Stimulated activated CD4-positive, alpha-beta T cell treated with anti-CD3 and anti-CD28 coated beads, Interleukin-4, amount 100 ng/mL, for 4 hours (primary cell): ENCODE measurements around the gene CCNT2.
"Not testable (repeated sequence)": the region's sequence is repeated elsewhere in the genome, so short reads cannot be mapped to it uniquely, and the experiment has no call there.

Experiments used
- DNase-seq, 2 experiments: peaks; one replicate each; pipeline ENCODE4 v3.0.0-alpha.2; 2020

CCNT2 gene

DNA sequence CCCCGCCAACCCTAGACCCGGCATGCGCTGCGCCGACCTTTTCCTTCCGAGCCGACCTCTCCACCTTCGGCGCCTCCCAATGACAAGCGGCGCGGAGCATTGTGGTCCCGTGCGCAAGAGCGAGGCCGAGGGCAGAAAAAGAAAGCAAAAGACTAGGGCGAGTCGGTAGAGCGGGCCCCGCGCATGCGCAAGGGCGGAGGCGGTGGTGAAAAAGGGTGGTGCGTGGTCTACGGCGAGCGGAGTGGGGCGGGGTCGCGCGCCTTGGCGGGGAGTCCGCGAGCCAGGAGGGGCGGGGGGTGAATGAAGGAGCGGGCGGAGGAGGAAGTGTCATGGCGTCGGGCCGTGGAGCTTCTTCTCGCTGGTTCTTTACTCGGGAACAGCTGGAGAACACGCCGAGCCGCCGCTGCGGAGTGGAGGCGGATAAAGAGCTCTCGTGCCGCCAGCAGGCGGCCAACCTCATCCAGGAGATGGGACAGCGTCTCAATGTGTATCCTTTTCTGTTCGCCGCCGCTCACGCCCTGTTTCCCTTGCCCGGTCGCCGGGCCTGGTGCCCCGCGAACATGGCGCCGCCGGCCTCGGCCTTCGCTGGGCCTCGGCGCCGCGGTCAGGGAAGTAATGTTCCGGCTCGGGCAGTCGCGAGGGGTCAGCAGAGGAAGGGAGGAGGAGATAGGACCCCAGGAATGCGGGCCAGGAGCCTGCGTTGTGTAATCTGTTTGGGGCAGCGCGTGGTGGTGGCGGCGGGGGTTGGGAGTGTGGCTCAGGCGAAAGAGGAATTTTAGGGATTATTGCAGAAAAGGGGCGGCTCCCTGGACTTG lies at the start of gene CCNT2:
Gene CCNT2, plus strand, starts transcription at position 297 of the 815 bp plus-strand sequence. Its CDS starts 33 bp downstream, at position 330.
- peak; percentile 99 to 100 for DNase-seq

- no peak for DNase-seq
These were observed 48.5 kb upstream of the CCNT2 start for GRCh38 chr2:134869946-134870736.

DNA sequence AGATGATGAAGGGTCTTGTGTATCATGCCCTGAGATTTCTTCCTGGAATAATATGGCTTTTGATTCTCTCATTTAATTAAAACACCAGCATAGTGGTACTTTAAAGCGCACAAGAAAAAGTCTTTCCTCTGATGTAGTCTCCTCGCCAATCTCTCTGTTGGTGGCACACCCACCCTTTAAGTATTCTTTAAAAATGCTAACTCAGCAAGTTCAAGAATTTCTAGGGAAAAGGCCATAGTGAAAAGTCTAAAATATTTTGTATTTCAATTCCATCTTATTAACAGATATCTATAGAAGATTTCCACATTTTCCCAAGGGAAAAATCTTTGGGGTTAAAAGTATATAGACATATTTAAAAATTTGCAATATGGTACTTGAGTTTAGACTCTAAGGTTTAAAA lies 45.5 kb upstream of the CCNT2 start:
- no peak for DNase-seq

DNA sequence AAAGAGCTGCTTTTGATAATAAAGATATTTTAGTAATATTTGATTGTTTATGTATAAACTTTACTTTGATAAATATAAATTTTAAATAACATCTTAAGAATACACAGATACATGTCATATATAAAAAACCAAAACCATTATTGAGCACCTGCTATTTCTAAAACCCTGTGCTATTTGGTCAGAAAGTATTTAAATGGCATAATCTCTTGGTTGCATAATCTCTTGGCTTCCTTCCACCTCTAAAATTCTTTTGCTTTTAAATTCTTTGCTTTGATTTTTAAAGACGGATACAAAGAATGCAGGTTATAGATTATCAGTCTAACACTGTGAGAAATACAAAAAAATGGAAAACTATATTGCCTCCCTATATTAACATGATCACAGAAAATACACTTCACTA lies 43.3 kb upstream of the CCNT2 start:
- DNase-seq: no peak

- no peak for DNase-seq
These were observed 35.8 kb upstream of the CCNT2 start for GRCh38 chr2:134882773-134883172.

- DNase-seq: no peak
These were observed 34.9 kb upstream of the CCNT2 start for GRCh38 chr2:134883552-134884293.

GRCh38 chr2:134884435-134884834 lies 34.2 kb upstream of the CCNT2 start:
- DNase-seq: no peak

DNA sequence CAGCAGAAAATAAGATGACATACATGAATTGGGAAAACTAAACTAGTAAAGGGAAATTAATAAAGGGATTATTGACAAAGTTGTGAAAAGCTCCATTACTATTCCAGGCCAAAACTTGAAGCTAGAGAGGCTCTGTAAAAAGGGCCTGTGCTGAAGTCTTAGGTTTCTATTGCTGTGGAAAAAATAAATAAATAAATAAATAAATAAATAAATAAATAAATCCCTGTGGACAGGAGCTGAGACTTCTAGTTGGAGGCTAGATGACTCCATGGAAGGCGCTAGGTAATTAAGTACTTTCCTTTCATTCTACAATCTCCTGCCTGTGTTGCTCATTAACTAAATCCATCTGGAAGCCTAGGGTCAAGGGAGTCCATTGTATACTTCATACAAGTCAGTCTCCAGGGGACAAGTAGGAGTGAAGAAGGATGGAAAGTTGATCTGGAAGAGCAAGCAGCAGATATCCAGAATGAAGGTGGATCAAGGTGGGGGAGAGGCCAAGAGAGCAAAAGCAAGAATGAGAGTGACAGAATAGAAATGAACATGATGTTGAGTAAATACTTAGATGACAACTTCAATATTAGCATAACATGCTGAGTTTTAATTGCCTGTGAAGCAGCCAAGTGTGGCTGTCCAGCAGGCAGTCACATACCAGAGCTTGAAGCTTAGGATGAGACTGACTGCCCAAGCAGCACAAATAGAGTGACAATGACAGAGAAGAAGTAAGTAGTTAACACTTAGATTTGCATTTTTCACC lies 26.2 kb upstream of the CCNT2 start:
- no peak for DNase-seq

- DNase-seq: no peak
These were observed 20.7 kb upstream of the CCNT2 start for GRCh38 chr2:134897932-134898331.

- no peak for DNase-seq
These were observed 19.4 kb upstream of the CCNT2 start for GRCh38 chr2:134899204-134899603.

DNA sequence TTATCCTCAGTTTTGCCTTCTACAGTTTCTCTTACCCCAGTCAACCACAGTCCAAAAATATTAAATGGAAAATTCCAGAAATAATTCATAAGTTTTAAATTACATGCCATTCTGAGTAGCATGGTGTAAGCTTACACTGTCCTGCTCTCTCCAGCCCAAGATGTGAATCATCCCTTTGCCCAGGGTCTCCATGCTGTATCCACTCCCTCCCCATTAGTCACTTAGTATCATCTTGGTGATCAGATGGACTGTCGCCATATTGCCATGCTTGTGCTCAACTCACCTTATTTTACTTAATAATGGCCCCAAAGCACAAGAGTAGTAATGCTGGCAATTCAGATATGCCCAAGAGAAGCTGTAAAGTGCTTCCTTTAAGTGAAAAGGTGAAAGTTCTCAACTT lies 18.5 kb upstream of the CCNT2 start:
- DNase-seq: no peak

DNA sequence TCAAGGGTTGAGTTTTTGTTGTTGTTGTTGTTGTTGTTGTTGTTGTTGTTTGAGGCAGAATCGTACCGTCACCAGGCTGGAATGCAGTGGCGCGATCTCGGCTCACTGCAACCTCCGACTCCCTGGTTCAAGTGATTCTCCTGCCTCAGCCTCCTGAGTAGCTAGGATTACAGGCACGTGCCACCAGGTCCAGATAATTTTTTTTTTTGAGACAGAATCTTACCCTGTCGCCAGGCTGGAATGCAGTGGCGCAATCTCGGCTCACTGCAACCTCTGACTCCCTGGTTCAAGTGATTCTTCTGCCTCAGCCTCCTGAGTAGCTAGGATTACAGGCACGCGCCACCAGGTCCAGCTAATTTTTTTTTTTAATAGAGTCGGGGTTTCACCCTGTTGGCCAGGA lies 14.9 kb upstream of the CCNT2 start:
- not testable (repeated sequence) for DNase-seq

DNA sequence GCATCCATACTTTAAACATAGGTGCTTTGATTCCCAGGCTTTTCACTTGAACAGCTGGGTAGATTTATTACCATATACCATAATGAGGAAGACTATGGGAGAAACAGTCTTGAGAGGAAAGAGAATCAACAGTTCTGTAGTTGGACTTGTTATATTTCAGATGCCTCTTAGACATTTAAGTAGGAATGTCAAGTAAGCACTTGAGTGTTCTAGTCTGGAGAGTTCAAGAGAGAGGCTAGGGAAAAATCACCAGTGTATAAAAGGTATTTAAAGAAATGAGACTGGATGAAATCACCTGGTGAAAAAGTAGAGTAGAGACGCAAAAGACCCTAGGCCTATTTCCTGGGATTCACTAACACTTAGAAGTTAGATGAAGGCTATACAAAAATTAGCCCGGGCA lies 13.5 kb upstream of the CCNT2 start:
- DNase-seq: no peak

GRCh38 chr2:134906726-134907125 lies 11.9 kb upstream of the CCNT2 start:
- DNase-seq: no peak

- not testable (repeated sequence) for DNase-seq
These were observed 11.0 kb upstream of the CCNT2 start for GRCh38 chr2:134907441-134908116.

- DNase-seq: no peak
These were observed 7.7 kb upstream of the CCNT2 start for GRCh38 chr2:134910763-134911399.

GRCh38 chr2:134911400-134911785 lies 7.2 kb upstream of the CCNT2 start:
- DNase-seq: no peak

DNA sequence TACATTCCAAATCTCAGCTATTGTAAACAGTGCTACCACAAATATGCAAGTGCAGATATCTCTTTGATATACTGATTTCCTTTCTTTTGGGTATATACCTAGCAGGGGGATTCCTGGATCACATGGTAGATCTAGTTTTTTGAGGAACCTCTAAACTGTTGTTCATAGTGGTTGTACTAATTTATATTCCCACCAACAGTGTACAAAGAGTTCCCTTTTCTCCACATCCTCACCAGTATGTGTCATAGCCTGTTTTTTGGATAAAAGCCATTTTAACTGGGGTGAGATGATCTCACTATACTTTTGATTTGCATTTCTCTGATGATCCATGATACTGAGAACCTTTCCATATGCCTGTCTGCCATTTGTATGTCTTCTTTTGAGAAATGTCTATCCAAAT lies 6.3 kb upstream of the CCNT2 start:
- DNase-seq: no peak

GRCh38 chr2:134917360-134917865 lies 1.2 kb upstream of the CCNT2 start:
- DNase-seq: peak in 1 of 2 experiments; percentile 4

GRCh38 chr2:134917888-134918525 lies 615 bp upstream of the CCNT2 start:
- peak in 1 of 2 experiments; percentile 87 for DNase-seq
